SIG-M5 treated with dmso at 0.1 percent for 504 hours (cell line): ENCODE results near the gene SEPTIN5.

ENCODE experiments used
- DNase-seq: peaks from one replicate; lab custom pipeline; 2025; ENCODE audit not compliant: unreplicated experiment; lab: John Stamatoyannopoulos, UW

SEPTIN5 gene

DNA sequence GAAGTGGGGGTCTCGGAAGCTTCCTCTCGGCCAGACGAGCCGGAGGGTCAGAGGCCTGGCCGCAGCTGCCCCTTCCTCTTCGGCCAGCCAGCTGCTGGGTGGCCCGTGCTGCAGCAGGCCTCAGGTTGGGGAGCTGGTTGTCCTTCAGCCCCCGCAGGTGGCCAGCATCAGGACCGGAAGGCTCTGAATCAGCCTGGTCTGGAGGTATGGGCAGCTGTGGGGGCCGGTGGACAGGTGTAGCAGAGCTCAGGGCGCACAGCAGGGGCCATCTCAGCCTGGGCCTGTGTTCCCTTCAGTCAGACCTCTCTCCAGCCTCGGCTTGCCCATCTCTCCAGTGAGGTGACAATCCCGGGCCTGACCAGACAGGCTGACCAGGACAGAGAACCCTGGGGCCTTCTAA is 32.4 kb downstream of the SEPTIN5 start:
- no peak for DNase-seq

DNA sequence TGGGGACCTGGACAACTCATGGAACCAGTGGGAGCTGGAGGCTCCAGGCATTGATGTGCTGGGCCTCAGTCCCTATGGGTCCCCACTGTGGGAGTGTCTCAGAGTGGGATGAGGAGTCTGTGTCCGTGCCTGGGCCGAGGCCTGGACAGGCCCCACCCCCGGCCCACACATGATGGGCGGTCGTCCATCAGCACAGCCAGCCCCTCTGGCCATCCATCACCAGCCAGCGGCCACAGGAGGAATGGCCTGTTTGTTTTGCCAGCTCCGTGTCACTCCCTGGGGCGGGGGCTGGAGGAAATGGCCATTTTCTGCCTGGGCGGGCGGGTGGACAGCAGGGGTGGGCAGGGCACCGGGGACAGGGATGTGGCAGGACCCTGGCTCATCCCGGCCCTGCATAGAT is 33.2 kb downstream of the SEPTIN5 start:
- no peak for DNase-seq

DNA sequence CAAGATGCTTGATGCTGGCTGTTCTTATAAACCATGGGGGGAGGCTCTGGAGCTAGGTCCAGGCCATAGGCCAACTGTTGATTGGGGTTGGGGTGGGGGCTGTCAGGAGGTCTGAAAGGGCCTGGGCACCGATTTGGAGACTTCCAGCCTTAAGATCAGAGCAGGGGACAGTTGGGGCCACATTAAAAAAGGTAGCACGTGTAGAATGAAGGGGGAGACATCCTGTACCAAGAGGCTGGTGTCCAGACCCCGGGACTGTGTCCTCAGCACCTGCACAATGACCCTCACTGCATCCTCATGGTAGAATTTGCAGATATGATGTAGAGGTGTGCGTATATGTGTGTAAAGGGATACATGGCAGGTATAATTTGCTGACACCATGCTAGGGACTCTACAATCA is 33.8 kb downstream of the SEPTIN5 start:
- no peak for DNase-seq

DNA sequence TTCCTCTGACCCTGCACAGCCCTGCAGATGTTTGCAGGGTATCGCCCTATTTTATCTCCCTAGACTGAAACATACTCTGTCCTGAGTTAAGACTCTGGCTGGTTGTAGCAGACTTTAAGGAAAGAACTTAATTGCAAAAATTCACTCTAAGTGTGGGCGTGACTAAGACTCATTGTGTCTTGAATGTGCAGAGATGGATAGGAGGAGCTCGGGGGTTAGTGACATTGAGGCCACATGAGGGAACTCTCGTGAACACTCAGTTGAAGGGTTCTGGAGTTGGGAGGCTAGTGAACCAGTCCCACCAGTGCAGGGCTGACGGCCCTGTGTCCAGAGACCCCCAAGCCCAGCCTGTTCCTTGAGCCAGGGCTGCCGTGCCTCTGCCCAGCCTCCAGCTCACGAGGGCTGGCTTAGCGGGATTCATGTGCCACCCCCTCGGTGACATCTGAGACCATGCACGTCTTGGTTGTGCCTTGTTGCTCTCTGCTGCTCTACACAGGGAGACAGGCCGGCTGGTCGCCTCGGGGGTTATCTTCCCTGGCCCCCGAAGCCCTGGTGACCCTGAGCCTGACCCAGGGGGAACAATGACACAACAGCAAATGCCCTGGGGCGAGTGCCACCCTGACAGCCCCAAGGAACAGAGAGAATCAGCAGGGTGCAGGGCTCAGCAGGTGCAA is 34.8 kb downstream of the SEPTIN5 start:
- no peak for DNase-seq

DNA sequence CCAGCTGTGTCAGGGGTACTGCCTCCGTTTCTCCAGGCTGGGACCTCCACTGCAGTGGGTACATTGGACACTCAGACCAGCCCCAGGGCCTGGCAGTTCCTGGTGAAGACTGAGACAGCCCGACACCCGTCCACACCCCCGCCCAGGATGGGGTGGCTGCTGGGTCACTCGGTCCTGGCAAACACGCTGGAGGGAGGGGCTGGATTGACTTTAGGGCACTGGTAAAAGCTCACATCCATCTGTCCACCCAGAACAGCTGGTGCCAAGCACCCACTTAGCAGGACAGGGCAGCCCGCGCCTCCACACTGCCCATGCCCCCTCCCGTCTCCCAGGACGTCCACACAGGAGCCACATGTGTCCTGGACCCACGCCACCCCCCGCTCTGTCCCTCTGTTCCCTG is 35.6 kb downstream of the SEPTIN5 start:
- DNase-seq, result no peak

DNA sequence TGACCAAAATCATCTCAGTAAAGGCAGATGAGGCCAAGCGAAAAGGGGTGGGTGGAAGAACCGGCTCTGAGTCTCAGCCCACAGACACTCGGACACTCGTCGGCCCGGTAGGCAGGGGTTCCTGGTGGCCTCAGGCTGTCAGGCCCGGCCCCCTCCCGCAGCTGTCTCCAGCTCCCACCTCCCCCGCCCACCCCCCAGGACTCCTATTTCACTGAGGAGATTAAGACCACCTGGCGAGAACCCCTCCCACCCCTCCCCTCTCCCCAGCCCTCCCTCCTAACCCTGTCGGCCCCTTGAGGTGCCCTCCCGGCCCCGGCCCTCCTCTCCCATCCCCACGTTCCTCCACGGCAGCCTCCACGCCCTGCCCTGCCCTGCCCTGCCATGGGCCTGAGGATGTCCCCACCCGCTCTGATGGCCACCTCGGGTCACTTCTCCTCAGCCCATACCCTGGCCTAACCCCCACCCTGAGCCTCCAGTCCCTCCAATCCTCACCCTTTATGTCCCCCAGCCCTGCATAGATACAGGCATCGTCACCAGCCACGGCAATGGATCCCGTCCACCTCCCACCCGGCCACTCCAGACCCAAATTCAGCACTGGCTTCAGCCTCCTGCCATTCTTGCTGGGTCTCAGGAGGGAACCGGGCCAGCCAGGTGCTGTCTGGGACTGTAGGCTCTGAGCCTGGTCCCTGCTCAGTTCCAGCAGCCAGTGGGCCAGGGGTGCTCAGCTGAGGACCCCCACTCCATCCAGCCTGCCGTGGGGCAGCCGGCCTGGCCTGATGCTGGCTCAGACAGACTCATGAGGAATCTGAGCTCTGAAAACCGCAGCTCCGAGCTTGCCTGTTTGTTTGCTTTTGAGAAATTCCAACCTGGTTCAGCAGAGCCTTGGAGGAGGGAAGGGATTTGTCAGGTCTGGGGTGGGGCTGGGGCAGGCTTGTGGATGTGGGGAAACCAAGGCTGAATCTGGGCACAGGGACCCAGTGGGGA is 36.5 kb downstream of the SEPTIN5 start:
- no peak for DNase-seq

DNA sequence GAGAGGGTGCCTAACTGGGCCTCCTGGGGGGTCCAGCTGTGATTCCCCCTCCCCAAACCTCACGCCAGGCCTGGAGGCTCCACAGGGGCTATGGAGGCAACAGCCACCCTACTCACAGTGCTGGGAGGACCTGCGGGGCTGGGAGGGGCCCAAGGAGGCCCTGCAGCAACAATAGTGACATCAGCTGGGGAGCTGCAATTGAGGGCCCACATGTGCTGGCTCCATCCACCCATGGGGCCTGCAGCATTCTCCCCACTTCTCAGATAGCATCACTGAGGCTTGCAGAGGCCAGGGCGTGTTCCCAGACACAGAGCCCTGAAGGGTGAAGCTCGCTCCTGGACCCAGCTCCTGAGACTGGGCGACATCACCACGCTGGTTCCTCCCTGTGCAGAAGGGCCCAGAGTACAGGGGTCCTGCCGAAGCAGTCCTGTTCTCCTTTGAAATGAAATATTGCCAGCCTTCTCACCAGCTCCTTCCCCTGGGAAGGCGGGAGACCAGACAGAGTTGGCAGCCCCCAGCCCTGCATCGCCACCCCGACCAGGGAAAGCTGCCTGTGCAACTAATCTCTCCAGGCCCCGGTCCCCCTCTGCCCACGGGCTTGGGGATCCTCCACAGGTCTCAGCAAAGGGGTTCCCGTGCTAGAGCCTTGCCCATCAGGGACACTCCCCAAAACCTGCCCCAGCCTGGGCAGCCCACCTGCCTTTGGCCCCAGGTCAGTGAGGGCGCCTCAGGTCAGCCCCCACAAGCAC is 37.4 kb downstream of the SEPTIN5 start:
- no peak for DNase-seq

DNA sequence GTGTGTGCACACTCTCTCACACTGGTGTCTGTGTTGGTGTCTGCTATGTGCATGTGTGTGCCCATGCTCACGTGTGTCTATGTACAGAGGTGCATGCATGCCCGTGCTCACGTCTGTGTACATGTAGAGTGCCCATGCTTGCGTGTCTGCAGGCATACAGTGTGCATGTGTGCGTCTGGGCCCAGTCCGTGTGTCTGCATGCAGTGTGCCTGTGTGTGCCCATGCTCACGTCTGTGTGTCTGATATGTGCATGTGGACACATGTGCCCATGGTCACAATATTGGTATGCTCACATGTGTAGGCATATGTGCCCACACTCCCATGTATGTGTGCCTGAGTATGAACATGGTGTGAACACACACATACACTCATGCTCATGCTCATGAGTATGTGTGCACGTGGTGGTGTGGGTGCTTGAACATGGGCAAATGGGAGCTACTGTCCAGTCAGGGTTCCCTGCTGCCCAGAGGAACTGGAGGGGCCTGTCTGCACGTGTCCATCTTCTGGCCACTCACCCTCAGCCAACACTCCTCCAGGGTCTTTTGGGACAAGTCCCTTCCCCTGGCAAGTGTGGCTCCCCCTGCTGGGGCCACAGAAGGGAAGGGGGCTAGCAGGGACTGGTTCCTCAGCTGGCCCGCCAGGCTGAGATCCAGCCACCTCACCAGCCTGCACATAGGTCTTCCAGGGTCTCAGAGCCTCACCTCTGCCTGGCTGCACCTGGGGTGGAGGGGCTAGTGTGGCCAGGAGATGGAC is 39.0 kb downstream of the SEPTIN5 start:
- DNase-seq, result no peak

DNA sequence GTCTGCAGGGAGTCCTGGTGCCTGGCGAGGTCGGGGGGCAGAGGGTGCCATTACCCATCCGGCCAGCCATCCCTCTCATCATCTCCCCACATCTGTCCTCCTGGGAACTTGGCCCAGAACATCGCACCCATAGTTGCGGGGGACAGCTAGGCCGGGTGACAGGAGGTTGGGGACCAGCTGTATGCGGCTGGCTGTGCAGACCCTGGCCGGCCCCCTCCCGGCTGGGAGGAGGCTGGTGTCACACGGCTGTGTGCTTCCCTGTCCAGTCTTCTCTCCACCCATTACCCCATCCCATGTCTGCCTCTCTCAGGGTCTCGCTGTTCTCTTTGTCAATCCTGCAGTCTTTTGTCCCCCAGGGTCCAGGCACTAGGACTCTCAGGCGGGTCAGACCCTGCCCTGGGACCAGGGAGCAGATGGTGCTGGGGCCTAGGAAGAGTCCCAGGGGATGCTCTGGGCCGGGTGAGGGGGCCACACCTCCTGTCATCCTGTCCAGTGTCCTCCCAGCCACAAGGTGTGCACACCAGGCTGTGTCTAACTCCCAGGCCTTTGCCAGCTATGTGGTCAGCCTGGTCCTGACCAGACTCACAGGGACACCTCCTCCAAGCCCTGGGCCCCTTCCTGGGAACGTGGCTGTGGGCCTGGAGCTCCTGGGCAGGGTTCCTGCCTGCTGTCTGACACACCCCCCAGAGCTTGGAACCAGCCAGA is 39.8 kb downstream of the SEPTIN5 start:
- DNase-seq, result no peak

DNA sequence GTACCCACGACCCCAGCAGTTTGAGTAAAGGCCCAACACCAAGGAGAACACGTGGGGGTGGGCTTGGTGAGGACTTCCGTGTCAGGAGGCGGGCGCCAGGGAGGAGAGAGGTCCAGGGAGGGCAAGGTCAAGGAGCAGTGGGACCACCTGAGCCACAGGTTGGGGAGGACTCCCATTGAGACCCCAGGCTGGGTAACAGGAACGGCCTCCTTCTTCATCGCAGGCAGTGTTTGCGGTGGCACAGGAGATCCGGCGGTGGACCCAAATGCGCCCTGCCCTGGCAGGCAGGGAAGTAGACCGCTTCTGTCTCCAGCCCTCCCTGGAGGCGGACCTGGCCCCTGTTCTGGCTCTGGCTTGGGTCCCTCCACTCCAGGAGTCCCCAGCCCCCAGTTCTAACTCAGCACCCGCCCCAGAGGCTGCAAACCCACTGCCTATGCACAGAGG is 40.4 kb downstream of the SEPTIN5 start:
- DNase-seq, result no peak

DNA sequence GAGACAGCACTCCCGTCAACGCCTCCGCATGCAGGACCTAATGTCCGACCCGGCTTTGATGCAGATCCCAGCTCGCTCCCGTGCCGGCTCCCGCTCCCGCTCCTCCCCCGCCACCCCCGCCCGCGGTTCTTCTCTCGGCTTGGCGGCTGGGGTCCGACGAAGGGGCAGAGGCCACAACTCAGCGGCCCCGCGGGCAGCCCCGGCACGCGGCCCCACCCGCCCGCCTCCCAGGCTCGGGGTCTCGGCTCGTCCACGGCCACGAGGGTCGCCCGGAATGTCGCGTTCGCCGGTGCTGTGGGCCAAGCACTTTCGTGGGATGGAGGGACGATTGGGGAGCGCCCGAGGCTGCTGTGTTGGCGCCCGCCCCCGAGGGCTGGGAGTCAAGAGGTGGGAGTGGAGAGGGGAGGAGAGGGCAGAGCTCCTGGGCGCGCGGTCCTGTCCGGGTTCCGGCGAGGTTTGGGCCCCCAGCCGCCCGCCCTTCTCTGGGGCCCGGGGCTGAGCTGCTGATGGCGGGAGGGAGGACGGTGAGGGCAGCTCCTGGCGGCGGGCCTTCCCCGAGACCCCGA is 40.9 kb downstream of the SEPTIN5 start:
- no peak for DNase-seq

DNA sequence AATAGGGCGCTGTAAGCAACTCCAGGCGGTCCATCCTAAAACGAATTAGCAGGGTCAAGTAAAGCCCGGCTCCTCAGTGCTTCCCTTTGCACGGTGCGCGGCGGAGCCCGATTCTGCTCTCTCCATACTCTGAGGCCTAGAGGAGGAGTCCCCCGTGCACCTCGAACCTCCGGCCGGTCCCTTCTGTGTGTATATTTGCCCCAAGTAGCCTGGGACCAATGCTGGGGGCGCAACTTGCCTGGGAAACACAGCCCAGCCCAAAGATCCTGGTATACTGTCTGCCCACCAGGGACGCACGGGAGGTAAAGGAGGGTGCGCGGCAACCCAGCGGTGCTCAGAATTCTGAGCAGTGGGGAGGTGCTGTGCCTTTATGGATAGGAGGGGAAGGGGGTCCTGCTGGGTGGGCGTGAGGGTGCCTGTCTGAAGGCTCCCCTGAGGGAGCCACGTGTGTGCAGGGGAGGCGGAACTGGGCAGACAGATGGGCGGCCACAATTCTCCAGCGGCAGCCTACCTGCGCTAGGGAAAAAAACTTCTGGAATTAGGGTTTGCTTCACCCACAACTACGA is 41.5 kb downstream of the SEPTIN5 start:
- no peak for DNase-seq

DNA sequence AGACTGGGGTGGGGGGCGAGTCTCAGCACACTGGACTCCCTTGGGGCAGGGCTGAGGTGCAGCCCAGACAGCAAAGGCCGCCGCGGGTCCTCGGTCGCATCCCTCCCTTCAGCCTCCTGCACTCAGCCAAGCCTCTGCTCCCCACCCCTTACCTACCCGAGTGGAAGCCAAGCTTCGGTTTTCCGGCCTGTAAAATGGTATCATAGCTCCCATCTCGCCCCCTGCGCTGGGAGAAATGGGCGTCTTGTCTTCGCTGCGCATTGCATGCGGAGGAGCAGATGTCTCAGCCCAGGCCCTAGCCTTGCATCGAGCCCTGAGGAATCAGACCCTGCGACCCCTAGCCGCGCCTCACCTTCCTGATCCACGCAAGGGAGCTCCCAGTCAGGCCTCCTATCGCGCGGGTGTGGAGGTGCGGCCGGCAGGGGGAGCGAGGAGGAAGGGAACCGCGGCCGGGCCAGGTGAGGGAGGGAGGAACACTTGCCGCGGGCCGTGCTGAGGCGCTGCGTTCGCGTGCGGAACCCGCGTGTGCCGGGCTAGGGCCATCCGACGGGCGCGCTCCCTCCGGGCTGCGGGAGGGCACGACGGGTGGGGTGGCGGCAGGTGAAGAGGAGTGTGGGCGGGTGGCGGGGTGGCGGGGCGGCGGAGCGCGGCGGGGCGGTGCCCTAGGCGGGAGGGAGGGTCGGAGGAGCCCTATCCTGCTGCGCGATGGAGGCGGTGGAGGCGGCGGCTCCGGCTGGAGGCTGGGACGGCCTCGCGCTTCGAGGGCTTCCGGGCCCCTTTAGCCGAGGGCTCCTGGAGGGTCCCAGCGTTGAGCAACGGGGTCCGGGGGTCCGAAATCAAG is 42.2 kb downstream of the SEPTIN5 start:
- no peak for DNase-seq

DNA sequence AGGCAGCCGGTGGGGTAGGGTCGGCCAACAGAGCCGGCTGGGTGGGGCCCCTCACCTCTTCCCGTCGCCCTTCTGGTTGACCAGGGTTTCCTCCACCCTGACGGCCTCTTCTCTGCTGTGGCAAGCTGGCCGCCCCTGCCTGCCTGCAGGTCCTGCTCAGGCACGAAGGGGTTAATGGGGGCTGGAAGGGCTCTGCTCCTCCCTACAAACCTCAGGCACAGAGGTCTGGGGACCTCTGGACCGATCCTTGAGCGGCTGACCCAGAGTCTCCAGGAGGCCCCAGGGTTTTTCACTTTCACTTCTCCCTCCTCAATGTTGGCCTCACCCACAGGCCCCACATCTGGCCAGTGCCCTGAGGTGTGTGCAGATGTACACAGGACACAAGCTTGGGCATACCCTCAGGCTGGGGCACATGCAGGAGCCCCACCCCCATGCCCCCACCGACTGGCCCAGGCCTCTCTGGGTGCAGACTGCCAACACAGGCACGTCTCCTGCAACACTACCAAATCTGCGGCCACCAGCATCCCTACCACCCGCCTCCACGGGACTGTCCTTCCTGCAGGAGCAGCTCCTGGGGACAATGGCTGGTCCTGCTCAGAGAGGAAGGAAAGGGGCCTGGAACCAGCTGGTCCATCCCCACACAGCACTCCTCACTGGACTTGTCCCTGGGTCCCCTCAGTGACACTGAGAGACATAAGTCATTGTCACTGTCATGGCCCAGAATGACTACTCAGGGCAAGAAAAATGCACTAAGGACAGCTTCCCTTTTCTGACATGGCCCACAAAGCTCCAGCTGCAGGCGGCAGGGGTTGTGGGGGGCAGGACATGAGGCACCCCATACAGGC is 43.1 kb downstream of the SEPTIN5 start:
- no peak for DNase-seq

DNA sequence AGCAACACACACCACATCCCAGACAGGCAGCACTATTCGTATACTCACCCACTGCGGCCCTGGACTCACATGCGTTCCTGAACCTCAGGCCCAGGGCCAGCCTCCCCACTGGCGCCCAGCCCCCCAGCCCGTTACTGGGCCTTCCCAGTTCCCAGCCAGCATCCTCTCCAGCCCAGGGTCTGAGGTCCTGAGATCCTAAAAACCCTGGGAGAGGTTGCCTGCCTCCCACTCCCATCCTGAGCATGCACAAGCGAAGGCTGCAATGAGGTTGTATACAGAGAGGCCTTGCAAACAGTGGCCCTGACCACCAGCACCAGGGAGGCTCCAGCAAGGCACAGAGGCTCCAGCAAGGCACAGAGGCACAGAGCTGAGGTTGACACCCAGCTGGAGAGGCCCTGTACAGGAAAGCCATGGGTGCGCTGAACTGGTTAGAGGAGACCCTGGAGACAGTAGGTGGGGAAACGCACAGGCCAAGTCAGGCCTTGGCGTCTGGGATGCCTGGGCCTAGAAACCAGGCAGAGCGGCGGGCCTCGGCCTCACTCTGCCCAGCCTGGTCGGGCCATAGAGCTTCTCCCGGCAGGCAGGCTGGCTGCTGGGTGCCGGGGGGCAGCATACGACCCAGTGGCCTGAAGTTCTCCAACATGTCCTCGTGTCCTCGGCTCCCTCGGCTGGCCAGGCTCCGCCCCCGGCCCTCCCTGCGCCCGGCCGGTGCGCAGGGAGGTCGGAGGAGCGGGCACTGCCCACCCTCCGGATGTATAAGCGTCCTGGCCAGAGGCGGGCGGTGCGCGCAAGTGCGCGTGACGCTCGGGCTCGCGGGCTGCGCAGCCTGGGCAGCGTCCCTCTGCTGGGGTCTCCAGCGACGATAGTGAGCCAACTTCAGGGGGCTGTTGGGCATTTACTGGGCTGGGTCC is 43.9 kb downstream of the SEPTIN5 start:
- DNase-seq, result no peak

DNA sequence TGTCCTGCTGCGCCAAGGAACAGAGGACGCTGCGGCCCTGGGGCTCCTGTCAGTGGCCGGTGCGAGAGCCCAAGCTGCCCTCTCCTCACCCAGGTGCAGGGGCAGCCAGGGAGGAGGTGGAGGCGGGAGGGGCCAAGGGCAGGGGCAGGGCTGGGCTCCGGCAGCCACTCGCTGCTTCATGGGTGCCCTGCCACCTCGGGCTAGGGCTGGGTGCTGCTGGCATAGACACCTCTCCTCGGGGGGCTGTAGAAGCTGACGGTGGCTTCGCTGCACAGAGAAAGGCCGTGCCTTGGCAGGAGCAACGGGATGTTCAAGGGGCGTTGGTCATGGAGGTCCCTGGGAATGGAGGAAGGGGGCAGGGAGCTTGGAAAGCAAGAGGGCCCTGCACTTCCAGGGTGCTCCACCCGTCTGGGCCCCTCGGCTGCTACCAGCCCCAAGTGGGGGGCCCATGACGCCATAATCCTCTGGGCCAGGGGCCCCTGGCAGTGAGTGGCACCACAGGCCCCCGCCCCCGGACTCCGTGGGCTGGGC is 44.7 kb downstream of the SEPTIN5 start:
- DNase-seq, result no peak
